NCI-H510A (cell line): Measurements from ENCODE around the gene RTRAF.

Source experiments
- DNase-seq: peaks from one replicate; lab custom pipeline; 2025; lab: John Stamatoyannopoulos, UW

The RTRAF gene

GRCh38 chr14:51993285-51993920, 4.1 kb downstream of the RTRAF start:
- no peak for DNase-seq

DNA sequence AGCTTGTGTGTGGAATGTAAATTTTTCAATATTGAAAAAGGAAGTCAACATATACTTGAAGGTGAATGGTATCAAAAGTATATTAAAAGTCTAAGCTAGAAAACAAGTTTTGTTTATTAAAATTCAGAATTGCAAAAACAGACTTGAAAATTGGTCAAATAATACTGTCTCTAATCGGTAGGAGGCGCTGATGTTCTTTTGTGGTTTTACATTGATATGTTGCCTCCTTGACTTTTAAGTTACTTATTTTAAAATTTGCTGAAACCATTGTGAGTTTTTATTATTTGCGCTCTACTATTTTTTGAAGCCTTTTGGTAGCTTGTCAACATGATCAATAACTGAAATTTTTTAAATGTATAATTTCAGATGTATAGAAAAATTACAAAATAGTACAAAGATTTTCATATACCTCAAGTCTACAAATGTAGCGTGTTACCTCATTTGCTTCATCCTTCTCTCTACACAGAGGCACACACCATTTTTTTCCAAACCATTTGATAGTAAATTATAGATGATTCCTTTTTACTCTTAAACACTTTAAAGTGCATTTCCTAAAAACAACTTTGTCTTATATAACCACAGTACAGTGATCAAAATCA, 6.9 kb downstream of the RTRAF start:
- DNase-seq, result no peak

- no peak for DNase-seq
Measured at GRCh38 chr14:51998348-51998747, 9.0 kb downstream of the RTRAF start.

- no peak for DNase-seq
Measured at GRCh38 chr14:51999084-51999483, 9.7 kb downstream of the RTRAF start.

- no peak for DNase-seq
Measured at GRCh38 chr14:52000019-52000582, 10.8 kb downstream of the RTRAF start.

GRCh38 chr14:52000696-52001095, 11.3 kb downstream of the RTRAF start:
- no peak for DNase-seq

GRCh38 chr14:52002542-52002941, 13.2 kb downstream of the RTRAF start:
- DNase-seq, result no peak

DNA sequence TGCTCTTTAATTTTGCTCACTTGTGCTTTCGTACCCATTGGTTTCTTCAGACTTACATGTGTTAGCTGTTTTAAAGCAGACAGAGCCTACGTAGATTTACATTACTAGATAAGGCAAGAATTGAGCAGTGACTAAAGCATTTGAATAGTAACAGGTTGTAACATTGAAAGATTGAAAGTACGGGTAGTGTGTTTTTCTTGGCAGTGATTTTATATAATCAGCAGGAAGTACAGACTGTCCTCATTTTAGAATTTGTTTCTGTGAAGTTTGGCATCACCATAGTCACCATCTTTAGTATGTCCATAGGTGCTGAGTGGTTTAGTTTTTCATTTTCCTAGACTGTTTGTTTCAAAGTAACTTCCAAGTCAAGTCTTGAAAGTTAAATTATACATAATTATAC, 14.0 kb downstream of the RTRAF start:
- DNase-seq, result no peak

GRCh38 chr14:52005625-52006024, 16.3 kb downstream of the RTRAF start:
- DNase-seq, result no peak

GRCh38 chr14:52006361-52006760, 17.0 kb downstream of the RTRAF start:
- no peak for DNase-seq

DNA sequence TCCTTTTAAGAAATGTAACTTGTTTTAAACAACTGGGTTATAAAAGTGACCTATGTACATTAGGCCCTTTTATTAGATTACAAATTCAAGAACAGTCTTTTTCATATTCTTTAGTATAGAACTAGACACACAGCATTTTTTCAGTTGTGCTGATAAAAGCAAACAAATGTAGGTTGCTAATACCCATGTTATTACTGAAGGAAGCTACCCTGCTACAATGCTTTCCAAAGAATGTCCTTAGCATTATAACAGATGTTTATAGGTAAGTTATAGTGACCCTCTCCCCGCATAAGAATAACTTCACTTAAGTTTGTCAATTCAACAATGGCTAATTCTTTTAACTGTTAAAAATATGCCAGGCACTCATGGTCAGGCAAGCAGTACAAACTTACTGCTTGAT, 17.9 kb downstream of the RTRAF start:
- DNase-seq, result no peak

DNA sequence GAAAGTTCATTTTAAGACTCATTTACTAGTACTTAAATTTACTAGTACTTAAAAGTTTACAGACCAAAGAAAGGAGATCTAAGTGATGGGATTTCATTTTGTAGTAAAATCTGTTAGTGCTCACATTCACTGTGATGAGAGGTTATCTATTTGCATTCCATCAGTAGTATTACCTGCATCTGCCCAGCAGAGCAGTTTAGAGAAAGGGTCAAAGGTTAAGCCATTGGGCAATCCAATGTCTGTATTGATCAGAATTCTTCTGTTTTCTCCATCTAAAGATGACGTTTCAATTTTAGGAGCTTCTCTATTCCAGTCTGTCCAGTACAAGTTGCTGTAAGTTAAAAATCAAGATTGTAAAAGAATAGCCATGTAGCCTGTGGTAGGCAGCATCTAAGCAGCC, 18.3 kb downstream of the RTRAF start:
- no peak for DNase-seq

GRCh38 chr14:52008136-52008535, 18.8 kb downstream of the RTRAF start:
- no peak for DNase-seq

DNA sequence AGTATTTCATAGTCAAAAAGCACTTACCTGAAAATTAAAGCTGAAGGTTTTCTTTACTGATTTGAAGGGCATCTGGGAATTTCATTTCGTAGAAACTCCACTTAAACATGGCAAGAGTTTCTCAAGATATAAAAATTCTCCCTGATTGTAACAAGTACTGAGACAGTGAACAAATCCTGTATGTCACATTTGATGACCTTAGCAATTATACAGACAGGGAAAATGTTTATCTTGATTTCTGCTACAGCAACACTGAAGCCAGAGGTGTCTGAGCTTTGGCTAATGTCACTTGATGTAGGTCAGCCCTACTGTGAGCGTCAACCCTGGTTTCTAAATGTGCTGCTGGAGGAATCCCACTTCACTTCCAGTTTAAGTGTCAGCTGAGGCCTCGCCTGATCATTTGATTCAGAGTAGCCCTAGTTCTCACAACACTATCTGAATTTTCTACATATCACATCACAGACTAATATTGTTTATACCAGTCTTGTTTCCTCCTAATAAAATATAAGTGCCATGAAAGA, 20.9 kb downstream of the RTRAF start:
- no peak for DNase-seq

GRCh38 chr14:52011523-52011922, 22.2 kb downstream of the RTRAF start:
- DNase-seq, result no peak

DNA sequence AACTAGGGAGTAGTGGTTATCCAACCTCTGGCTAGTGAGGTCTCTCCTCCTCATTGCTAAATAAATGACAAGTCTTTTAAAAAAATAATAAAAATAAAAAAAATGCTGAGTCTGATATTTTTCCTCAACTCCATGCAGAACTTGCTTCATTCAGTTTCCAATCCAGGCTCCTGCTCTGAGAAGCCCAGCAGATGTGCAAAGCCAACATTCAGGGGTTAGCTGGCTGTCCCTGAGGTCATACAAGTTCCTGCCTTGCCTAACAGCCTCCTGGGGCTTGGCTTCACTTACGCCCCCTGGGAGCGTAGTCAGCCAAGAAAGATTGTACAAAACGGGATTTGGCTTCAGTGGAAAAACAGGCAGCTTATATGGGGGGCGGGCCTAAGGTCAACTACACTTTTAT, 23.3 kb downstream of the RTRAF start:
- DNase-seq, result no peak

GRCh38 chr14:52013984-52014600, 24.7 kb downstream of the RTRAF start:
- no peak for DNase-seq

DNA sequence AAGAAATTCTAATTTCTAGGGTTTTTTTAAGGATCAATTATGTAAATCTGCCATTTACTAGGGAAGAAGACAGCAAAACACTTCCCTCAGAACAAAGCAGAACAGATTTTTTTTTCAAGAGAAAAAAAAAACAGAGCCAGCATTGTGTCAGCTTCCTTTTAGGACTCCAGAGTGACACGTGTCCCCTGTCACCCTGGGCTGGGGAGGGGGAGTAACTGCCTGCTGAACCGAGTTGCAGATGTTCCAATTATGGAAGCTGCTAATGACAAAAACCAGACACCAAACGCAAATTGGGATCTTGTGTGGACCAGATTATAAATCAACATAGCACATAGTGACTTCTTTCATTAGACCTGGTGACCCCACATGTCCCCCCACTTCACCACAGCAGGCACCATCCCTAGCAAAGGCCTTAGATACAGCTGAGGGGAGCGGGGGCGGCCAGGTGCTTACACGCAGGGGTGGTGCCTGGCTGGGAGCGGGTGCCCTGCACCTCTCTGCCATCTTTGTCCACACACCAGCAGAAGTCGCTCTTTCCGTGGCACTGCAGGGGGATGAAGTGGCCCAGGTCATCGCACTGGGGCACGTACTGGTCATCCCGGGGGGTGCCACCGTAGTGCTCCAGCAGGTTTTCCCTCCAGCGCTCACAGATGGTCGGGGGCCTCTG, 25.4 kb downstream of the RTRAF start:
- no peak for DNase-seq

GRCh38 chr14:52015411-52016030, 26.2 kb downstream of the RTRAF start:
- DNase-seq, result no peak

GRCh38 chr14:52018252-52018651, 28.9 kb downstream of the RTRAF start:
- no peak for DNase-seq

DNA sequence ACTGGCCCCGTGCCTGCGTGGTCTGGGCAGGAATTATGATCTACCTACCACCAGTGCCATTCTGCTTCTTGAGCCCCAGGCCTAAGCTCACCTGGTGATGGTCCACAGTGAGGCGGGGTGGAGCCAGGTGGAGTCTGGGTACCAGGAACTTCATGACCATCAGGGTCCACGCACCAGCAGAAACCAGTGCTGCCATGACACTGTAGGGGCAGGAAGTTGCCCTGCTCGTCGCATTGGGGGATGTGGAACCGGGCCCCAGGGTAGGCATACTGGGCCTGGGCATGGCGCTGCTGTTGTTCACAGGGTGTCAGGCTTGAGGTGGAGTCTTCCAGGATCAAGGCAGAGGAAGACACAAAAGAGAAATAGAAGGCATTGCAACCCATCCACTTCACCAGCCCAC, 29.6 kb downstream of the RTRAF start:
- DNase-seq, result no peak

GRCh38 chr14:52020161-52020714, 30.9 kb downstream of the RTRAF start:
- no peak for DNase-seq
